H1 (cell line): ENCODE measurements around the gene TBKBP1. TPM values are rescaled to one million over a fixed set of nuclear protein-coding genes. Genes with fewer than 3 reads are reported as not detected.
A peak's percentile ranks its signal among the peaks of the same experiment; 100 is the strongest.

Experiments
- CTCF ChIA-PET: fragments of 300-600 bp; sonication (Branson Sonifier 250); formaldehyde crosslinking; loops from one replicate; lab custom pipeline; 2021; ENCODE audit not compliant: partially characterized antibody; lab: Charles Lee
- POLR2A ChIA-PET: fragments of 300-600 bp; sonication (Branson Sonifier 250); formaldehyde crosslinking; loops from one replicate; lab custom pipeline; 2021; ENCODE audit warnings: inconsistent platforms; ENCODE audit not compliant: partially characterized antibody; lab: Charles Lee
- DNase-seq, 2 experiments: peaks; one replicate each; pipeline versions ENCODE4 v3.0.0 to v3.0.0-alpha.2; 2010 to 2022; ENCODE audit warnings: low spot score in 2 of 2, low read depth in 1 of 2, mixed read lengths in 1 of 2
- FAIRE-seq: peaks from 2 replicates; lab custom pipeline; 2011; peaks lifted over from hg19 to GRCh38; lab: Jason Lieb, UNC
- H2AFZ ChIP-seq: 2 replicates; pipeline ENCODE4 v1.8.1; 2012; ENCODE audit warnings: low read length, inconsistent platforms
- H2AK5ac ChIP-seq: 2 replicates; pipeline ENCODE4 v1.6.1; 2013; ENCODE audit warnings: low read depth, low read length
- H2BK120ac ChIP-seq: replicated peaks from 2 replicates; pipeline ENCODE3; 2013; ENCODE audit warnings: low read depth, low read length, inconsistent platforms
- H2BK12ac ChIP-seq: 2 replicates; pipeline ENCODE4 v1.6.1; 2013; ENCODE audit warnings: low read depth, low read length
- H2BK15ac ChIP-seq: 2 replicates; pipeline ENCODE4 v1.6.1; 2013; ENCODE audit warnings: low read length
- H2BK20ac ChIP-seq: 2 replicates; pipeline ENCODE4 v1.6.1; 2013; ENCODE audit warnings: low read length
- H2BK5ac ChIP-seq: 2 replicates; pipeline ENCODE4 v1.6.1; 2013; ENCODE audit warnings: low read depth, low read length
- H3K14ac ChIP-seq: 2 replicates; pipeline ENCODE4 v1.6.1; 2013; ENCODE audit warnings: inconsistent platforms; ENCODE audit not compliant: insufficient read length
- H3K18ac ChIP-seq: 2 replicates; pipeline ENCODE4 v1.6.1; 2013; ENCODE audit warnings: low read length; ENCODE audit errors: extremely low read depth
- H3K23ac ChIP-seq: 2 replicates; pipeline ENCODE4 v1.6.1; 2013; ENCODE audit warnings: inconsistent platforms; ENCODE audit not compliant: insufficient read length
- H3K23me2 ChIP-seq: 2 replicates; pipeline ENCODE4 v1.6.1; 2013; ENCODE audit warnings: low read depth, low read length
- H3K27ac ChIP-seq: 2 replicates; pipeline ENCODE4 v1.6.1; 2011; ENCODE audit warnings: low read depth, low read length, inconsistent platforms
- H3K27me3 ChIP-seq, 4 experiments: replicated peaks in 1 of 4; 1 replicate in 1 of 4; 2 replicates in 3 of 4; pipeline versions ENCODE4 v1.6.1 to v1.8.1; 2011 to 2013; ENCODE audit warnings: low read length in 3 of 4, mild to moderate bottlenecking in 3 of 4, inconsistent platforms in 2 of 4, mixed read lengths in 2 of 4, moderate library complexity in 1 of 4; ENCODE audit not compliant: control insufficient read depth in 3 of 4, insufficient read depth in 3 of 4; ENCODE audit errors: extremely low read depth in 1 of 4
- H3K36me3 ChIP-seq, 4 experiments: 2 replicates each; pipeline versions ENCODE4 v1.6.1 to v1.8.1; 2011 to 2013; ENCODE audit warnings: mild to moderate bottlenecking in 4 of 4, low read length in 3 of 4, moderate library complexity in 2 of 4, control low read depth in 1 of 4, inconsistent platforms in 1 of 4; ENCODE audit not compliant: insufficient read depth in 4 of 4, control insufficient read depth in 2 of 4
- H3K4ac ChIP-seq: replicated peaks from 2 replicates; pipeline ENCODE3; 2013; ENCODE audit warnings: low read length, low read depth, mixed read lengths, inconsistent platforms; ENCODE audit not compliant: insufficient read length
- H3K4me1 ChIP-seq, 4 experiments: replicated peaks in 1 of 4; 1 replicate in 1 of 4; 2 replicates in 3 of 4; pipeline versions ENCODE4 v1.6.1 to v1.8.1; 2011 to 2013; ENCODE audit warnings: low read length in 3 of 4, inconsistent platforms in 2 of 4, mixed read lengths in 1 of 4; ENCODE audit not compliant: insufficient read depth in 4 of 4, control insufficient read depth in 3 of 4
- H3K4me2 ChIP-seq, 2 experiments: 2 replicates each; pipeline versions ENCODE4 v1.6.1 to v1.8.1; 2011 to 2013; ENCODE audit warnings: low read depth in 2 of 2, low read length in 2 of 2, control low read depth in 1 of 2, inconsistent platforms in 1 of 2, mild to moderate bottlenecking in 1 of 2; ENCODE audit not compliant: insufficient read depth in 1 of 2
- H3K4me3 ChIP-seq, 4 experiments: fragments of 200-600, 300-600 bp in 1 of 4; sonication (generic), shearing (Covaris generic), sonication (Bioruptor Twin) in 1 of 4; 2 replicates each; pipeline versions ENCODE4 v1.5.1 to v1.8.1; 2011 to 2016; ENCODE audit warnings: low read length in 4 of 4, low read depth in 3 of 4, control low read depth in 2 of 4, inconsistent platforms in 2 of 4, mild to moderate bottlenecking in 2 of 4, mixed read lengths in 1 of 4, moderate library complexity in 1 of 4; ENCODE audit not compliant: insufficient read depth in 2 of 4; ENCODE audit errors: extremely low read depth in 1 of 4
- H3K56ac ChIP-seq: replicated peaks from 2 replicates; pipeline ENCODE3; 2013; ENCODE audit warnings: low read depth, mild to moderate bottlenecking, mixed read lengths, low read length, inconsistent platforms; ENCODE audit not compliant: insufficient read length
- H3K79me1 ChIP-seq: 2 replicates; pipeline ENCODE4 v1.6.1; 2013; ENCODE audit warnings: low read depth, low read length, control low read depth
- H3K79me2 ChIP-seq, 2 experiments: 2 replicates each; pipeline versions ENCODE4 v1.6.1 to v1.8.1; 2012 to 2013; ENCODE audit warnings: low read length in 2 of 2, mild to moderate bottlenecking in 2 of 2, inconsistent platforms in 1 of 2; ENCODE audit not compliant: insufficient read depth in 2 of 2, control insufficient read depth in 1 of 2
- H3K9ac ChIP-seq, 4 experiments: replicated peaks in 1 of 4; 1 replicate in 1 of 4; 2 replicates in 3 of 4; pipeline versions ENCODE4 v1.6.1 to v1.8.1; 2011 to 2013; ENCODE audit warnings: low read depth in 3 of 4, low read length in 3 of 4, control low read depth in 2 of 4, mild to moderate bottlenecking in 2 of 4, moderate library complexity in 2 of 4, inconsistent platforms in 1 of 4; ENCODE audit errors: extremely low read depth in 1 of 4
- H3K9me3 ChIP-seq, 2 experiments: 2 replicates each; pipeline versions ENCODE4 v1.6.1 to v1.8.1; 2012 to 2013; ENCODE audit warnings: mild to moderate bottlenecking in 2 of 2, moderate library complexity in 2 of 2, control low read depth in 1 of 2, inconsistent platforms in 1 of 2, low read depth in 1 of 2, low read length in 1 of 2, mixed read lengths in 1 of 2; ENCODE audit not compliant: insufficient read depth in 2 of 2
- H4K20me1 ChIP-seq, 2 experiments: replicated peaks in 1 of 2; 2 replicates each; pipeline versions ENCODE3 to v1.8.1; 2011 to 2013; ENCODE audit warnings: inconsistent platforms in 2 of 2, low read length in 2 of 2, mild to moderate bottlenecking in 1 of 2; ENCODE audit not compliant: insufficient read depth in 2 of 2, control insufficient read depth in 1 of 2
- H4K5ac ChIP-seq: 2 replicates; pipeline ENCODE4 v1.6.1; 2013; ENCODE audit warnings: low read length, low read depth, mixed read lengths, inconsistent platforms; ENCODE audit not compliant: insufficient read length
- H4K8ac ChIP-seq: 2 replicates; pipeline ENCODE4 v1.8.0; 2013; ENCODE audit warnings: mild to moderate bottlenecking, moderate library complexity, low read length, inconsistent platforms; ENCODE audit not compliant: insufficient read depth; ENCODE audit errors: extremely low read depth
- H4K91ac ChIP-seq: replicated peaks from 2 replicates; pipeline ENCODE3; 2013; ENCODE audit warnings: low read length, mixed read lengths, inconsistent platforms; ENCODE audit not compliant: insufficient read length
- BACH1 ChIP-seq: IDR thresholded peaks from 2 replicates; pipeline ENCODE4 v1.6.1; 2012; ENCODE audit warnings: low read length, improper control_type of control experiment
- EGR1 ChIP-seq: IDR thresholded peaks from 2 replicates; pipeline ENCODE4 v1.6.1; 2011; ENCODE audit warnings: low read depth, low read length, borderline replicate concordance
- EZH2 ChIP-seq: fragments of 200-600 bp; sonication (generic); IDR thresholded peaks from 2 replicates; pipeline ENCODE4 v1.7.1; 2012; ENCODE audit warnings: low read depth, mild to moderate bottlenecking, moderate library complexity, low read length, inconsistent platforms; ENCODE audit not compliant: severe bottlenecking
- FOSL1 ChIP-seq: IDR thresholded peaks from 2 replicates; pipeline ENCODE4 v1.6.1; 2011; ENCODE audit warnings: mild to moderate bottlenecking, low read depth, low read length, moderate library complexity; ENCODE audit not compliant: insufficient read depth
- JUN ChIP-seq: IDR thresholded peaks from 2 replicates; pipeline ENCODE4 v1.6.1; 2011; ENCODE audit warnings: low read depth, mild to moderate bottlenecking, improper control_type of control experiment, low read length
- JUND ChIP-seq: IDR thresholded peaks from 2 replicates; pipeline ENCODE4 v1.6.1; 2011; ENCODE audit warnings: mild to moderate bottlenecking, improper control_type of control experiment, low read length
- KDM4A ChIP-seq: IDR thresholded peaks from one replicate; pipeline ENCODE4 v1.7.1; 2012; ENCODE audit warnings: low read depth, mild to moderate bottlenecking, moderate library complexity, low read length, inconsistent platforms; ENCODE audit not compliant: severe bottlenecking
- RAD21 ChIP-seq, 2 experiments: IDR thresholded peaks in 1 of 2; conservative IDR thresholded peaks in 1 of 2; 2 replicates each; pipeline ENCODE4 v1.6.1; 2011; ENCODE audit warnings: low read depth in 2 of 2, low read length in 2 of 2, improper control_type of control experiment in 1 of 2, inconsistent platforms in 1 of 2, mild to moderate bottlenecking in 1 of 2, moderate library complexity in 1 of 2
- RNF2 ChIP-seq: fragments of 200-900, 300-1000 bp; sonication (generic); IDR thresholded peaks from 2 replicates; pipeline ENCODE4 v1.7.1; 2016; ENCODE audit warnings: borderline replicate concordance, low read depth, mild to moderate bottlenecking, antibody characterized with exemption, low read length; ENCODE audit not compliant: poor library complexity, severe bottlenecking; ENCODE audit errors: missing control alignments
- WGBS, 2 experiments: shearing (Covaris generic) in 1 of 2; methylation state at CpG; one replicate each; pipeline versions ENCODE4 v1.1.6 to v1.1.7; 2013 to 2015; ENCODE audit warnings: low lambda C conversion rate in 2 of 2, mixed read lengths in 2 of 2, inconsistent platforms in 1 of 2, low coverage in 1 of 2, missing lambda C conversion rate in 1 of 2; ENCODE audit not compliant: insufficient replicate concordance in 2 of 2, insufficient coverage in 1 of 2, insufficient read length in 1 of 2; ENCODE audit errors: extremely low coverage in 1 of 2, missing lambda C conversion rate in 1 of 2; 5-methylcytosine and 5-hydroxymethylcytosine counted together
- polyA plus RNA-seq, 7 experiments: library from polyadenylated mRNA; depleted of rRNA in 3 of 7; stranded (reverse) in 5 of 7; unstranded in 2 of 7; fragments of >200 nt in 5 of 7; fragments of 200-250 nt in 2 of 7; gene quantifications; 1 replicate in 5 of 7; 2 replicates in 1 of 7; 4 replicates in 1 of 7; pipeline versions ENCODE4 v1.2.1 to v1.2.3, GENCODE V29; 2011 to 2013; ENCODE audit warnings: missing spikeins in 2 of 7, mixed read lengths in 2 of 7
- total RNA-seq: library from RNA; stranded (reverse); fragmentation: NEBNext Ultra II Directional; extraction: Animal tissue kit (Norgen Biotek cat#: 25700); gene quantifications from 2 replicates; pipeline ENCODE4 v1.2.1, GENCODE V29; 2021

The TBKBP1 gene
- total and polyA plus RNA-seq, 2 of the 8 experiments (the other 6 are each of a cell fraction or from before 2014, with no cell fraction given), result 6.3 to 15.1 TPM

DNA sequence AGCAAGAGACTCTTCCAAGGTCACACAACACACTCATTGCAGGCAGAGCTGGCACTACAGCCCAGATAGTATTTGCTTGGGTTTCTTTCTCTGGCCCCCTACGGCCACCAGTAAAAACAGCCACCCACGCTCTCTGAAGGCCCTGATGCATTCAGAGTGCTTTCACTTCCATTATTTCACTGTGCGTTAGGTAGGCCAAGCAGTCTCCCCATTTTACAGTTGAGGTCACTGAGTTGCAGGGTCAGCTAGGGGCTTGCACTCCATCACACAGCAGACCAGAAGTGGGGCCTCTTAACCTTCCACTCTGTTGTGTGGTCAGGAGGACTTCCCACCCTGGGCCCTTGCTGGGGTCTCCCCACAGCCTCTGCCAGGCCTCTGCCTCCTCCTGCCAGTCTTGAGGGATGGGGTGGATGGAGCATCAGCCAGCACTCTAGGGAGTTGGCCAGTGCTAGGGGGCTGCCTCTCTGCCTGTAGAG is 41.6 kb downstream of the TBKBP1 start:
- Histone ChIP-seq H3K9ac (no peak overlapping the region), H4K5ac (no peak overlapping the region), H2AK5ac (no peak overlapping the region), H2BK120ac (no peak overlapping the region), H3K36me3 (peaks cover 0 to 4% (median 0%) of the 10 kb centered on the region in 4 experiments; a peak in 1 of 8 replicates), H3K4me2 (no peak overlapping the region), H3K18ac (no peak overlapping the region), H3K4ac (no peak overlapping the region), H2BK15ac (peak overlapping the region; percentile 31; the same call in 1 of the 2 replicates), H3K27me3 (peaks cover 28 to 58% (median 50%) of the 10 kb centered on the region in 4 experiments), H3K79me2 (no peaks in the 10 kb centered on the region), H3K79me1 (no peaks in the 10 kb centered on the region), H2AFZ (no peak overlapping the region), H2BK20ac (no peak overlapping the region), H4K20me1 (peaks cover 0 to 2% of the 10 kb centered on the region in 2 experiments), H3K27ac (no peak overlapping the region), H3K4me3 (no peak overlapping the region), H4K8ac (no peak overlapping the region), H3K9me3 (no peaks in the 10 kb centered on the region), H3K4me1 (peaks cover 0 to 3% (median 1%) of the 10 kb centered on the region in 4 experiments; a peak in 2 of 7 replicates), H2BK5ac (no peak overlapping the region), H2BK12ac (no peak overlapping the region), H3K23ac (no peak overlapping the region), H3K23me2 (peaks cover 9% of the 10 kb centered on the region), H3K14ac (no peak overlapping the region), H3K56ac (no peak overlapping the region), H4K91ac (no peak overlapping the region)
- no peak for FAIRE-seq
- no peak for TF ChIP-seq BACH1
- TF ChIP-seq EGR1, result no peak
- TF ChIP-seq JUN, result no peak
- no peak for TF ChIP-seq FOSL1
- no peak for TF ChIP-seq JUND
- TF ChIP-seq KDM4A, result no peak
- no peak for TF ChIP-seq EZH2
- TF ChIP-seq RAD21 (IDR thresholded peaks at IDR 0.05 in 1 of 2, conservative IDR thresholded peaks at IDR 0.05 in 1 of 2; ENCODE audit: low read depth in 2 of 2, low read length in 2 of 2), result no peak
- no peak for TF ChIP-seq RNF2
- DNase-seq, result no peak
- WGBS, 2 experiments, result 83% methylated on average over 3 of the region's 3 CpGs; no CpG with 5 or more reads in 1 of the 2 experiments
- ChIA-PET POLR2A (interaction anchor here (0.9 kb wide), 1 partner anchor 53 kb away, joined by 6 read pairs; no protein-coding TSS in a partner anchor), CTCF (interaction anchor here (1.2 to 24.7 kb wide), 5 partner anchors 10 to 34 kb away, joined by 3 to 441 read pairs (median 6); partner anchors contain the start of gene TBKBP1)
